GM19452 (cell line): ENCODE results near the gene HK2.

Experiments
- ATAC-seq: cut with Tn5 transposase; IDR thresholded peaks from one replicate; pipeline ENCODE4 v1.9.1; 2021; ENCODE audit not compliant: unreplicated experiment

Gene HK2

GRCh38 chr2:74930811-74931486 is 97.0 kb downstream of the HK2 start:
- ATAC-seq, result no peak

DNA sequence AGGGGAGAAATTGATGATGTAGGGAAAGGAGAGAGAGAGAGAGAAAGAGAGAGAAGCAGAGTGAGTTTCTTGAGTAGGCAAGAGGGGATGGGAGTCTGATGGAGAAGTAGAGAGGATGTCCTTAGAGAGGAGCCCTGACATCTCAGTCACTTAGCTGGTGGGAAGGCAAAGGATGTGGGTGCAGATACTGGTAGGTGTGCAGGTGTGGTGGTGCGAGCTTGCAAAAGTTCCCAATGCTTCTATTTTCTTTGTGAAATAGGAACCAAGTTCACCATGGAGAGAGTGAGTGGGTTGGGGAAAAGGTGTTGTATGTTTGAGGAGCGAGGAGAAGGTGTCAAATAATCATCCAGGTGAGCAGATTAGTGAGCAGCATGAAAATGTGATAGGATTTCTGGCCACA is 98.0 kb downstream of the HK2 start:
- no peak for ATAC-seq

DNA sequence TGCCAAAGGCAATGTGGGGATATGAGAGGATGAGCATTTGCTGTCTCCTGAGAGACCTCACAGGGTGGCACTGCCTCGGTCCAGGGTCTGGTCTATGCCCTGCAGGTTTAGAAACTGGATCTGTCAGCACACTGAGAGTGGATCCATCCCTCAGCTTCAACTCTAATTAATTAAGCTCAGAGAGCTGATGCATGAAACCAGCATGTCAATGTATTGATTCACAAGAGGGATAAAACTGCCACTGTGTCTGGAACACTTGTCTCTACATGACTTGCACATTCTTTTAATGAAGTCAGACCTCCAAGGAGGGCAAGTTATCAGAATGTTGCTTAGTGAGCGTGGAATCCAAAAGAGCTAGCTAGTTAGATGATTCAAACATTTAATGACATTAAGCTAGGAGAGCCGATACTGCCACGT is 102.1 kb downstream of the HK2 start:
- ATAC-seq, result no peak

DNA sequence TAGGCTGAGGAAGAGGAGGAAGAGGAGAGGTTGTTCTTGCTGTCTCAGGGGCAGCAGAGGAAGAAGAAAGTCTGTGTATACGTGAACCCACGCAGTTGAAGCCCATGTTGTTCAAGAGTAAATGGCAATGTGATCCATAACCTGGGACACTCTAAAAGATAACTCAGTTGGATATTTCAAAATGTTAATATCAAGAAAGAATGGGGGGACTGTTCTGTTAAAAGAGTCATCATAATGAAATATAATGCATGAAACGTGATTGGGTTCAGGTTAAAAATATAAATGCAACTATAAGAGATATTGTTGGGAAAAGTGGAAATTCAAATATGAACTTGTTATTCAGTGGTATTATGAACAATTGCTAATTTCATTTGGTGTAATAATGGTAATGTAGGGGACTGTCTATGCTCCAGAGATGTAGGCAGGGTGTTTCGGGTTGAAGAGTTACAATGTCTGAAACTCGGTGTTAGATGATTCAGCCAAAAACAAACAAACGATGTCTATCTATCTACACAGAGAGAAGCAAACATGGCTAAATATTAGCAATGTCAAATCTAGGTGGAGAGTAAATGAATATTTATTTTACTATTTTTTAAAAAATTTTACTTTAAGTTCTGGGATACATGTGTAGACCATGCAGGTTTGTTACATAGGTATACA is 103.4 kb downstream of the HK2 start:
- ATAC-seq, result no peak

DNA sequence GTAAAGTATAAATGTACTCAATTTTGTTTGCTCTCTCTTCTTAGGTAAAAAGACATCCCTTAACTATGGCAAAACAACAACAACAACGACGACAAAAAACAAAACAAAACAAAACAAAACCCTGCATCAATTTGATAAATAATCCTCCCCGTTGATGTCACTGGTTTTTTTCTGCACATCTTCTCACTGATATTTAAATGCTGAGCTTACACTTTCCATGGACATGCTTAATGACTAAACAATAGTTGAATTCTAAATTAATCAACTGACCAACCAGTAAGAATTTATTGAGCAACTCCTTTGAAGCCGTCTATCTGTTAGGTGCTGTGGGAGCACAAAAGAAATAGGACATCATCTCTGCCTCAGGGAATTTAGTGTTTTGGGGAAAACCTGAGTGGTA is 104.3 kb downstream of the HK2 start:
- ATAC-seq, result no peak

DNA sequence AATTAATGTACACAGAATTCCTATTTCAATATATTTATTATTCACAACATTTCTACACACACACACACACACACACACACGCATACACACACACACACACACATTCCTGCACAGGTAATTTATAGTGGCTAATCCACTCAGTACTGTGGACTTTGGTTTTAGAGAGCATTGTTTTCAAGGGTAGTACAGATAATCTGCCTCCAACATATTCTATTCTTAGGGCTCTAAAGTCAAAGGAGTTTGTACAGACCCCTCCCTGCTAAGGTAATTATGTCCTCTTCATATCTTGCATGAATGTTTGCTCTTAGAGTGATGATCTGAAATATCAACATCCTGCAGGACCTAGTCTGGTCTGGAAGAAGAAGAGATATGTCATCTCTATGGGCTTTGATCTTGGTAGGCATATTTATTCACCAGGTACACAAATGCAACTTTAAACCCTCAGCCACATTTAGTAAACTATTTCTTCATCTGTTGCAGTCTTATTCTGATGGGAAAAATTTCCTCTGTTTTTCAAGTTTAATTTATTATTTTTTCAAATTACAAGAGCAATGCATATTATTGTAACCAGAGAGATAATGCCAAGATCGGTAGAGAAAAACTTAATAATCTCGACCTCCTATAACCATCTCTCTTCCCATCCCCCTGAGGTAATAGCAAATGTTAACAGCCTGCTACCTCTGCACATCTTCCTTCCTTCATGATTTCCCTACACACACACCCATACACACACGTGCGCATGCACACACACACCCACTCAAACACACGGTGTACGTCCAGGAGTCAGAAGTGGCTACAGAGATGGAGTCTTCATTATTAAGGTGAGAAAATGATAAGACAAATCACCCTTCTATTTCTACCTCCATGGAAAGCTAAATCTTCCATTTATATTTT is 106.2 kb downstream of the HK2 start:
- no peak for ATAC-seq

DNA sequence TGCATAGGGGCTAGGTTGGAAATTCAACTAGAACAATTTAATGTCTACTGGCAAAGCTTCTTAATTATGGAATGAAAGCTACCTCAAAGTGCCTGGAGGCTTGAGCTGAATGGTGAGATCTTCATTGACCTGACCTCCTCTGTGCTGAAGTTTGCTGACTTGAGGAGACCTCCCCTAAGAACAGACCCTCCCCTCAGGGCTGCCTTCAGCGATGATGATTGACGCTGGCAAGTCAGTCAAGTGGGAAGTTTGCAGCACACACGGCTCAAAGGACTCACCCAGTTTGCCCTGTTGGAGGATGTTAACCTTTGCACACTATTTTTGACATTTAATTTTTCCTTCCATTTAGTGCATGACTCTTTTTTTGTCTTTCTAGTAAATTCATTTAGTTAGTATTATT is 107.4 kb downstream of the HK2 start:
- no peak for ATAC-seq

- no peak for ATAC-seq
Observed at GRCh38 chr2:74942263-74942662, 108.3 kb downstream of the HK2 start.
